Upper lobe of left lung (tissue), 6 donors: ENCODE results near the gene HCRT. TPM values are rescaled to one million over a fixed set of nuclear protein-coding genes. Genes with fewer than 3 reads are reported as not detected.
A peak's percentile ranks its signal among the peaks of the same experiment; 100 is the strongest.
"Not testable (repeated sequence)": the region's sequence is repeated elsewhere in the genome, so short reads cannot be mapped to it uniquely, and the experiment has no call there.

Experiments
- ATAC-seq, 2 donors: fragments of 200-7000 bp; cut with Tn5 transposase; one replicate each; pipeline ENCODE4 v1.9.1; 2022; ENCODE audit warnings: mild to moderate bottlenecking in 2 of 2, moderate library complexity in 2 of 2; ENCODE audit not compliant: low FRiP score in 2 of 2
- DNase-seq, 2 donors: peaks; one replicate each; pipeline ENCODE4 v3.0.0-alpha.2; 2019 to 2020
- H3K27ac ChIP-seq, 4 donors: fragments of 200-600 bp; sonication (generic); one replicate each; pipeline ENCODE4 v1.5.1; 2016 to 2019
- H3K27me3 ChIP-seq, 4 donors: fragments of 200-600 bp; sonication (generic); one replicate each; pipeline ENCODE4 v1.5.1; 2017 to 2019
- H3K36me3 ChIP-seq, 4 donors: fragments of 200-600 bp; sonication (generic); one replicate each; pipeline ENCODE4 v1.5.1; 2016 to 2019
- H3K4me1 ChIP-seq, 4 donors: fragments of 200-600 bp; sonication (generic); one replicate each; pipeline ENCODE4 v1.5.1; 2018 to 2019
- H3K4me3 ChIP-seq, 4 donors: fragments of 200-600 bp; sonication (generic); one replicate each; pipeline ENCODE4 v1.5.1; 2017 to 2019; ENCODE audit warnings: mild to moderate bottlenecking in 2 of 4, moderate library complexity in 1 of 4
- H3K9me3 ChIP-seq, 4 donors: fragments of 200-600 bp; sonication (generic); one replicate each; pipeline ENCODE4 v1.5.1; 2018 to 2019
- CTCF ChIP-seq, 6 experiments: fragments of 450-650 bp in 4 of 6; fragments of 200-600 bp in 2 of 6; sonication (generic) in 2 of 6; IDR thresholded peaks; one replicate each; pipeline ENCODE4 v1.5.1; 2016 to 2019; ENCODE audit warnings: antibody characterized with exemption in 6 of 6
- EP300 ChIP-seq, 4 donors: sonication (generic); formaldehyde crosslinking; IDR thresholded peaks; one replicate each; pipeline ENCODE4 v1.5.1; 2017; ENCODE audit warnings: antibody characterized with exemption in 4 of 4, control low read depth in 2 of 4
- POLR2A ChIP-seq, 4 donors: fragments of 450-650 bp; IDR thresholded peaks; one replicate each; pipeline ENCODE4 v1.5.1; 2016 to 2017; ENCODE audit warnings: antibody characterized with exemption in 4 of 4, mild to moderate bottlenecking in 2 of 4
- POLR2AphosphoS5 ChIP-seq, 2 donors: sonication (generic); formaldehyde crosslinking; IDR thresholded peaks; one replicate each; pipeline ENCODE4 v1.5.1; 2017; ENCODE audit warnings: antibody characterized with exemption in 2 of 2
- WGBS, 2 donors: methylation state at CpG; one replicate each; pipeline ENCODE4 v1.1.5; 2017 to 2018; 5-methylcytosine and 5-hydroxymethylcytosine counted together
- total RNA-seq, 6 donors: library from RNA; depleted of rRNA in 4 of 6; stranded (reverse); fragments of >200 nt in 4 of 6; gene quantifications; one replicate each; pipeline versions ENCODE4 v1.1.0 to v1.2.1, GENCODE V29; 2016 to 2021
- donor health status: DM: no; HTN: no; CAD: no; lungs with moderate emphysema.
- donor health status: DM: no; HTN: yes; CAD: no; lungs with severe emphysema.

HCRT gene
- total RNA-seq, 6 donors from 2014 or later: not detected

GRCh38 chr17:42227849-42228700 lies 42.8 kb upstream of the HCRT start:
- no peaks in the 10 kb centered on the region for H3K9me3 ChIP-seq
- H3K27ac ChIP-seq: peak overlapping the region; percentile 23 to 72 (median 50)
- DNase-seq (peak in 1 of 2 donors; percentile 43), ATAC-seq (no peak)
- H3K36me3 ChIP-seq: peaks cover under 1 to 26% (median 10%) of the 10 kb centered on the region in 4 donors
- H3K4me3 ChIP-seq: no peak overlapping the region
- peaks cover 10 to 18% (median 14%) of the 10 kb centered on the region in 4 donors for H3K4me1 ChIP-seq
- TF ChIP-seq POLR2A (IDR thresholded peaks at IDR 0.05) (no peak), POLR2AphosphoS5 (IDR thresholded peaks at IDR 0.05) (no peak)
- no peaks in the 10 kb centered on the region for H3K27me3 ChIP-seq
- WGBS, 2 donors: 64 to 68% methylated on average over 11 of the region's 11 CpGs

DNA sequence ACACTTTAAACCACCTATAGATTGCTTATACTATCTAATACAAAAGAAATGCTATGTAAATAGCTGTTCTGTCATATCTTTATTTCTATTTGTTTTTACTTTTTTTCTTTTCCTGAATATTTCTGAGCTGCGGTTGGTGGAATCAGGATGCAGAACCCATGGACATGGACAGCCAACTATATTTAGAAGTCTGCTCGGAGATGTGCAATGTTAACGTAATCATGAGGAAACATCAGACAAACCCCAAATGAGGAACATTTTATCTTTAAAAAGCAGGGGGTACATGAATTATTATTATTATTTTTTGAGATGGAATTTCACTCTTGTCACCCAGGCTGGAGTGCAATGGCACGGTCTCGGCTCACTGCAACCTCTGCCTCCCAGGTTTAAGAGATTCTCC lies 40.4 kb upstream of the HCRT start:
- H3K27ac ChIP-seq: no peak overlapping the region
- TF ChIP-seq CTCF (IDR thresholded peaks at IDR 0.05): no peak
- no peak for TF ChIP-seq POLR2A (IDR thresholded peaks at IDR 0.05)
- TF ChIP-seq POLR2AphosphoS5 (IDR thresholded peaks at IDR 0.05): no peak
- TF ChIP-seq EP300 (IDR thresholded peaks at IDR 0.05): no peak
- ATAC-seq (no peak), DNase-seq (no peak)
- no peaks in the 10 kb centered on the region for H3K27me3 ChIP-seq
- no peaks in the 10 kb centered on the region for H3K9me3 ChIP-seq
- peaks cover 5 to 46% (median 19%) of the 10 kb centered on the region in 4 donors for H3K36me3 ChIP-seq
- no peak overlapping the region for H3K4me3 ChIP-seq
- peaks cover 10 to 18% (median 14%) of the 10 kb centered on the region in 4 donors for H3K4me1 ChIP-seq
- 74 to 86% methylated on average over 5 of the region's 5 CpGs for WGBS, 2 donors

DNA sequence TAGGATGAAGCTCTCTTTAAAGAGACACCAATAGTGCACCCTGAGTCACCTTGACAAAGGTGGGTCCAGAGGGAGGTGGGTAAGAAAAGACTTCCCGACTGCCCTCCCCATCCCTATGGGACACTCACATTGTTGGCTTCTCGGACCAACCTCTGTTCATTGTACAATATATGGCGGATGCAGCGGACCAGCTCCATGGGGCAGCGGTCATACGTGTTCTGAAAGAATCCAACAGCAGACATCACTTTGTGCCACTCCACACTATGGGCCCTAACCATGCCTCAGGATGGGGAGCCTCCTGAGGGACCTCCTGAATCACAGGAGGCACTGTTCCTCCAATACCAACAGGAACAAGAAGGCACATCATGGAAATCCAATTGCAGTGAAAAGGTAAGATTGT lies 39.4 kb upstream of the HCRT start:
- DNase-seq (no peak), ATAC-seq (no peak)
- Histone ChIP-seq H3K27me3 (no peaks in the 10 kb centered on the region), H3K4me1 (peaks cover 10 to 18% (median 14%) of the 10 kb centered on the region in 4 donors), H3K27ac (no peak overlapping the region), H3K9me3 (no peaks in the 10 kb centered on the region), H3K36me3 (peaks cover 5 to 56% (median 21%) of the 10 kb centered on the region in 4 donors), H3K4me3 (no peak overlapping the region)
- no peak for TF ChIP-seq CTCF (IDR thresholded peaks at IDR 0.05)
- TF ChIP-seq POLR2A (IDR thresholded peaks at IDR 0.05): no peak
- no peak for TF ChIP-seq EP300 (IDR thresholded peaks at IDR 0.05)
- no peak for TF ChIP-seq POLR2AphosphoS5 (IDR thresholded peaks at IDR 0.05)
- 100% methylated on average over 6 of the region's 6 CpGs for WGBS, 2 donors

GRCh38 chr17:42221886-42222745 lies 36.9 kb upstream of the HCRT start:
- Histone ChIP-seq H3K27ac (no peak overlapping the region), H3K9me3 (no peaks in the 10 kb centered on the region), H3K4me1 (peaks cover 0 to 2% (median 0%) of the 10 kb centered on the region in 4 donors), H3K36me3 (peaks cover 10 to 75% (median 37%) of the 10 kb centered on the region in 4 donors), H3K4me3 (no peak overlapping the region), H3K27me3 (no peaks in the 10 kb centered on the region)
- 52 to 60% methylated on average over 3 of the region's 3 CpGs for WGBS, 2 donors
- ATAC-seq: peak; percentile 36 to 63
- TF ChIP-seq POLR2AphosphoS5 (IDR thresholded peaks at IDR 0.05): no peak
- peak; percentile 49 to 71 (median 58) for TF ChIP-seq CTCF (IDR thresholded peaks at IDR 0.05)
- DNase-seq: peak in 1 of 2 donors; percentile 70

DNA sequence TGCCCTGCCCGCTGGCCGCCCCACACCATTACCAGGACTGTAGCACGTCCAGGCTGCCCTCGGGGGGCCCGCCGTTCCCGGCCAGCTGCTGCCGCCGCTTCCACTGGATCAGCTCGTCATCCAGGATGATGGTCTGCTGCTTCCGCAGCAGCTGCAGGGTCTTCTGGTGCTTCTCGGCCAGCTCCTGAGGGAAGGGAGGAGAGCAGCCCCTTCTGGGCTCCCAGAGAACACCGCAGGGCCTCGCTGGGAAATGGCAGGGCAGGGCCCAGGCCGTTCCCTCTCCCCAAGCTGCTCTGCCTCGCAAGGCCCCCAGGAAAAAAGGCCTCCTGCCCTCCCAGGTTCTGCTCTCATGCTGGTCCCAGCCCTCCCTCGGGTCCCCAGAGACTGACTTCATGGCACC lies 34.0 kb upstream of the HCRT start:
- ATAC-seq: not testable (repeated sequence)
- H3K36me3 ChIP-seq: peaks cover 26 to 89% (median 57%) of the 10 kb centered on the region in 4 donors

More for the DNA sequence above, 34.0 kb upstream of the HCRT start:
- H3K27me3 ChIP-seq, H3K4me3 ChIP-seq, H3K9me3 ChIP-seq, H3K4me1 ChIP-seq, H3K27ac ChIP-seq, DNase-seq: not testable (repeated sequence)
- no CpG with 5 or more reads among the region's 17 CpGs for WGBS, 2 donors
